Osteocyte (in vitro differentiated cells): Measurements from ENCODE around the gene GAP43. TPM values are rescaled to one million over a fixed set of nuclear protein-coding genes. Genes with fewer than 3 reads are reported as not detected.

Experiments used
- DNase-seq: peaks from one replicate; pipeline ENCODE4 v3.0.0; 2021; ENCODE audit warnings: mixed read lengths; ENCODE audit not compliant: unreplicated experiment; ENCODE audit errors: extremely low spot score
- H3K27ac Mint-ChIP-seq: one replicate; pipeline ENCODE4 v1.8.0; 2021; ENCODE audit warnings: mild to moderate bottlenecking, mixed read lengths; ENCODE audit not compliant: unreplicated experiment
- H3K27me3 Mint-ChIP-seq: one replicate; pipeline ENCODE4 v1.8.0; 2021; ENCODE audit warnings: mixed read lengths; ENCODE audit not compliant: unreplicated experiment
- H3K36me3 Mint-ChIP-seq: one replicate; pipeline ENCODE4 v1.8.0; 2021; ENCODE audit warnings: mixed read lengths; ENCODE audit not compliant: unreplicated experiment
- H3K4me1 Mint-ChIP-seq: one replicate; pipeline ENCODE4 v1.8.0; 2021; ENCODE audit warnings: mixed read lengths; ENCODE audit not compliant: unreplicated experiment
- H3K4me3 Mint-ChIP-seq: one replicate; pipeline ENCODE4 v1.8.0; 2021; ENCODE audit warnings: mild to moderate bottlenecking, moderate library complexity, mixed read lengths; ENCODE audit not compliant: unreplicated experiment
- H3K9me3 Mint-ChIP-seq: one replicate; pipeline ENCODE4 v1.8.0; 2021; ENCODE audit warnings: mixed read lengths; ENCODE audit not compliant: unreplicated experiment
- total RNA-seq: library from RNA; stranded (reverse); gene quantifications from 2 replicates; pipeline ENCODE4 v1.2.1, GENCODE V29; 2021
- TF ChIP-seq, protein P1 (sequence below): fragments of 200-600 bp; sonication (generic); IDR thresholded peaks from 2 replicates; pipeline ENCODE4 v1.5.0; 2021; ENCODE audit warnings: antibody characterized with exemption, mild to moderate bottlenecking, moderate library complexity

Gene GAP43
- total RNA-seq, 1 donor from 2014 or later: 3.2 TPM

DNA sequence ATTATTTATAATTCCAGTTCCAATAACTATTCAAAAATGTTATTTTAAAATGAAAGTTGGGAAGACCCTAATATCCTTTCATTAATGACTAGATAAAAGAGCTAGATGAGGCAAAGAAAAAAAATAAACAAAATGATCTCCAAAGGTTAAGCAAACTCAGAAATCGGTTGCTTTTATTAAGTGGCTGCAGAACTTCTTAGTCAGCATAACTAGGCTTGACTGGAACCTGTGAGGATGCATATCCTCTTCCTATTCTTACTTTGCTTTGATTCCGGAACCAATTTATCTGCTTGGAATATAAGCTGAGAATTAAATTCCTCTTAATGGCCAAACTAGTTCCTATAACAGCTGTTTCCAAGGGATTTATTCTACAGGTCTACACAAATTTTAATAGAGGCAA is 10.7 kb downstream of the GAP43 start:
- Mint-ChIP-seq H3K4me3 (no peak overlapping the region), H3K4me1 (no peaks in the 10 kb centered on the region), H3K36me3 (no peaks in the 10 kb centered on the region), H3K9me3 (no peaks in the 10 kb centered on the region), H3K27ac (no peak overlapping the region), H3K27me3 (peaks cover 4% of the 10 kb centered on the region)
- no peak for DNase-seq
- TF ChIP-seq, protein P1, sequence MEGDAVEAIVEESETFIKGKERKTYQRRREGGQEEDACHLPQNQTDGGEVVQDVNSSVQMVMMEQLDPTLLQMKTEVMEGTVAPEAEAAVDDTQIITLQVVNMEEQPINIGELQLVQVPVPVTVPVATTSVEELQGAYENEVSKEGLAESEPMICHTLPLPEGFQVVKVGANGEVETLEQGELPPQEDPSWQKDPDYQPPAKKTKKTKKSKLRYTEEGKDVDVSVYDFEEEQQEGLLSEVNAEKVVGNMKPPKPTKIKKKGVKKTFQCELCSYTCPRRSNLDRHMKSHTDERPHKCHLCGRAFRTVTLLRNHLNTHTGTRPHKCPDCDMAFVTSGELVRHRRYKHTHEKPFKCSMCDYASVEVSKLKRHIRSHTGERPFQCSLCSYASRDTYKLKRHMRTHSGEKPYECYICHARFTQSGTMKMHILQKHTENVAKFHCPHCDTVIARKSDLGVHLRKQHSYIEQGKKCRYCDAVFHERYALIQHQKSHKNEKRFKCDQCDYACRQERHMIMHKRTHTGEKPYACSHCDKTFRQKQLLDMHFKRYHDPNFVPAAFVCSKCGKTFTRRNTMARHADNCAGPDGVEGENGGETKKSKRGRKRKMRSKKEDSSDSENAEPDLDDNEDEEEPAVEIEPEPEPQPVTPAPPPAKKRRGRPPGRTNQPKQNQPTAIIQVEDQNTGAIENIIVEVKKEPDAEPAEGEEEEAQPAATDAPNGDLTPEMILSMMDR: no peak

DNA sequence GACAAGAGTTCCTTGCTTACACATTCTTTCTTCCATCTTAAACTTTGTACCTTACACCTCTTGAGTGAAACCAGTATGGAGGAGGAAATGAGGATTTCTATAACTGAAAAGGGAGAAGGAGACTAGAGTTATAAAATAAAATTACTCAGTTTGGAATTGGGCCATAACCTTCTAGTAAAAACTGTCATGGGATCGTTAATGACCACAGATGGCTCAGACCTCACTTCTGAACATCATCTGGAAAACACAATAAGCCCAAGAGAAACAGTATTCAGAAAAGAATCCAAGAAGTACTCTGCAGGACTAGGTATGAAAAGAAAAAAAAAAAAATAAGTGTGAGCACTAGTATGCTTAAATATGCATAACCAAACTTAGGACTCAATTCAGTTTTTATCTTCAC is 12.1 kb downstream of the GAP43 start:
- Mint-ChIP-seq H3K4me3 (no peak overlapping the region), H3K9me3 (no peaks in the 10 kb centered on the region), H3K27ac (no peak overlapping the region), H3K36me3 (no peaks in the 10 kb centered on the region), H3K4me1 (no peaks in the 10 kb centered on the region), H3K27me3 (peaks cover 4% of the 10 kb centered on the region)
- TF ChIP-seq, protein P1: no peak
- DNase-seq: no peak

DNA sequence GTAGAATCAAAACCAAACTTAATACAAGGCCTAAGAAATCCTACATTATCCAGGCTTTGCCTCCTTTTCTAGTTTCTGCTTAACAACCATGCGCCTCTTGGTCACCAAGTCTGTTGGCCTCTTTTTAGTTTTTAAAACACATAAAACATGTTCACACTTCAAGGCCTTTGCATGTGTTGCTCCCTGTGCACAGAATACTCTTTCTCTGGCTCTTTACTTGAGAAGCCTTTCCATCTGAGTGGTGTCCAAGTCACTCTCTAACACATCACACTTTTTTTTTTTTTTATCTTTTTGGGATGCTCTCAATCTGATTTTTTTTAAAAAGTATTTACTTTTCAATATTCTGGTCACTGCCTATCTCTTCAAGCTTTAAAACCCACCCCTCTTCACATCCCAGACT is 14.9 kb downstream of the GAP43 start:
- H3K9me3 Mint-ChIP-seq: no peaks in the 10 kb centered on the region
- no peaks in the 10 kb centered on the region for H3K4me1 Mint-ChIP-seq
- H3K27me3 Mint-ChIP-seq: no peaks in the 10 kb centered on the region
- DNase-seq: no peak
- H3K27ac Mint-ChIP-seq: no peak overlapping the region
- TF ChIP-seq, protein P1: no peak
- H3K4me3 Mint-ChIP-seq: no peak overlapping the region
- H3K36me3 Mint-ChIP-seq: no peaks in the 10 kb centered on the region

DNA sequence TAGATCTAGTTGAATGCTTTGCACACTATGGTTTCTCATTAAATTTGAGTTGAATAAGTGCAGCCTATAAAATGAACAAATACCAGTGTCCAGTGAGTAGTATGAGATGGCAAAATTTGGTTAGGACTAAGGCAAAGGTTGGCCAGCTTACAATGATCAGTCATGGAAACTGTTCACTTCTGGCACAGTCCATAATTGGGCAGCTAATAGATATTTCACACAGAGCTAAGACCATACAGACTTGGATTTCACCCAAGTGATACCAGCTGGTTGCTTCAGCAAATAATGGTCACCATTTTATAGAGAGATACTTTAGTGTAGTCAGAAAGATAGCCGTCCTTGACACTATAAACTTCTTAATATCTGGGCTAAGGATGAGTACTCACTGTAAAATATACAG is 15.7 kb downstream of the GAP43 start:
- no peak for DNase-seq
- TF ChIP-seq, protein P1: no peak
- Mint-ChIP-seq H3K36me3 (no peaks in the 10 kb centered on the region), H3K27me3 (no peaks in the 10 kb centered on the region), H3K4me1 (peaks cover 2% of the 10 kb centered on the region), H3K4me3 (no peak overlapping the region), H3K27ac (no peak overlapping the region), H3K9me3 (no peaks in the 10 kb centered on the region)

DNA sequence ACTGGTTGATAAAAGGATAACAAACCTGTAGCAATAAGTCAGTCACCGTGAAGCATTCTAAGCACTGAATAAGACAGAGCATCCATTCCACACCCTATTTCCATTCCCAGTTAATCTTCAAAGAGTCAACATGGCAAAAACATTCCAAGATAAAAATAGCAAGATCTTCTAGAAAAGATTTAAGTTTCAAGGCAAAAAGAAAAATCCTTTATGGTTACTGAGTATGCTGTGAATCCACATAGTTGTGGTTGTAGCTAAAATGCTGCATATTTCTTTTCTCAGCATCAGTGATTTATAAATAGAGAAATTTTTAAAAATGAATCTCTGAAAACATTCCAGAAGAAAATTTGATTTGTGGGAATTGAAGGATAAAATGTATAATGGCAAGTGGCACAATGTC is 21.1 kb downstream of the GAP43 start:
- peak overlapping the region; percentile 29 for H3K27ac Mint-ChIP-seq
- no peak for DNase-seq

More for the DNA sequence above, 21.1 kb downstream of the GAP43 start:
- no peaks in the 10 kb centered on the region for H3K9me3 Mint-ChIP-seq
- no peaks in the 10 kb centered on the region for H3K27me3 Mint-ChIP-seq
- H3K4me3 Mint-ChIP-seq: no peak overlapping the region
- H3K4me1 Mint-ChIP-seq: peaks cover 14% of the 10 kb centered on the region
- H3K36me3 Mint-ChIP-seq: no peaks in the 10 kb centered on the region
- TF ChIP-seq, protein P1: no peak
